ENCODE results near the gene YAE1. TPM values are rescaled to one million over a fixed set of nuclear protein-coding genes. Genes with fewer than 3 reads are reported as not detected.

YAE1 gene
- total RNA-seq, 4 donors from 2014 or later: 14.9 to 49.6 (median 31.8) TPM

GRCh38 chr7:39594988-39595620, 28.9 kb downstream of the YAE1 start:
- Histone ChIP-seq H3K27me3 (no peaks in the 10 kb centered on the region), H3K4me1 (no peaks in the 10 kb centered on the region)
- TF ChIP-seq POLR2A (IDR thresholded peaks at IDR 0.05): no peak
- TF ChIP-seq, protein P1, sequence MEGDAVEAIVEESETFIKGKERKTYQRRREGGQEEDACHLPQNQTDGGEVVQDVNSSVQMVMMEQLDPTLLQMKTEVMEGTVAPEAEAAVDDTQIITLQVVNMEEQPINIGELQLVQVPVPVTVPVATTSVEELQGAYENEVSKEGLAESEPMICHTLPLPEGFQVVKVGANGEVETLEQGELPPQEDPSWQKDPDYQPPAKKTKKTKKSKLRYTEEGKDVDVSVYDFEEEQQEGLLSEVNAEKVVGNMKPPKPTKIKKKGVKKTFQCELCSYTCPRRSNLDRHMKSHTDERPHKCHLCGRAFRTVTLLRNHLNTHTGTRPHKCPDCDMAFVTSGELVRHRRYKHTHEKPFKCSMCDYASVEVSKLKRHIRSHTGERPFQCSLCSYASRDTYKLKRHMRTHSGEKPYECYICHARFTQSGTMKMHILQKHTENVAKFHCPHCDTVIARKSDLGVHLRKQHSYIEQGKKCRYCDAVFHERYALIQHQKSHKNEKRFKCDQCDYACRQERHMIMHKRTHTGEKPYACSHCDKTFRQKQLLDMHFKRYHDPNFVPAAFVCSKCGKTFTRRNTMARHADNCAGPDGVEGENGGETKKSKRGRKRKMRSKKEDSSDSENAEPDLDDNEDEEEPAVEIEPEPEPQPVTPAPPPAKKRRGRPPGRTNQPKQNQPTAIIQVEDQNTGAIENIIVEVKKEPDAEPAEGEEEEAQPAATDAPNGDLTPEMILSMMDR (IDR thresholded peaks at IDR 0.05): no peak

DNA sequence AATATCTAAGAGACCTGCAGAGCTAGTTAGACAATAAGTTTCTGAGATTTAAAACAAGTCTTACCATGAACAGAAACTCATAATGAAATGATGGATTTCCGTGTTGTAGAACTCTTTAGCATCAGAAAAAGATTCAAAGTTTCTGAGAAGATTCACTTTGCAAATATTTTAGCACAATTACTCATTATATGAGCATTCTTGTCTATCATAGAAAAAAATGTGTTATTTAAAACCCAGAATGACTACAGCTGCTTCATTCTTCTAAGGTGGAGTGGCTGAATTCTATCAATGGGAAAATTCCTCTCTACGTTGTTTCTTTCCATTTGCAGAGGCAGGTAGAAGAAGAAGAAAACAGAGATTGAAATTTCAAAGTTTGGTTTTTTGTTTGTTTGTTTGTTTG, 36.1 kb downstream of the YAE1 start:
- Histone ChIP-seq H3K4me1 (no peaks in the 10 kb centered on the region), H3K4me3 (no peak overlapping the region), H3K36me3 (no peaks in the 10 kb centered on the region), H3K9me3 (no peaks in the 10 kb centered on the region), H3K27me3 (no peaks in the 10 kb centered on the region), H3K27ac (no peak overlapping the region)
- DNase-seq: no peak
- TF ChIP-seq POLR2A (IDR thresholded peaks at IDR 0.05): no peak
- TF ChIP-seq, protein P1 (IDR thresholded peaks at IDR 0.05): no peak

More at GRCh38 chr7:39594988-39595620, 28.9 kb downstream of the YAE1 start:
- Histone ChIP-seq H3K9me3 (no peaks in the 10 kb centered on the region), H3K36me3 (no peaks in the 10 kb centered on the region), H3K4me3 (no peak overlapping the region), H3K27ac (no peak overlapping the region)
- no peak for DNase-seq

DNA sequence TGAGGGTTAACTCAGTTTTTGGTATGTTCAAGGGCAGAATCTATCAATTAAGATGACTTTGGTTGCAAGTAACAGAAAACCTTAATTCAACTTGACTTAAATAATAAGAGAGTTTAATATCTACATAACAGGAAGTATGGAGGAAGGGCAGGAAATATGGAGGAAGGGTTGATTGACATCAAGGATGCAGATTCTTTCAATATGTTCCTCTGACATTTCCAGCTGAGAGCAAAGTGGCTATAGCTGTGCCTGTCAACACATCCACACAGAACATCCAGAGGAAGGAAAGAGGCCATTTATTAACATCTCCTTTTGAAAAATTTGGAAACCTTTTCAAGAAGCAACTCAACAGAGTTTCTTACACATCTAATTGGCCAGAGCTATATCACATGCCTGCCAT, 37.7 kb downstream of the YAE1 start:
- Histone ChIP-seq H3K4me3 (no peak overlapping the region), H3K4me1 (peaks cover 0 to under 1% (median 0%) of the 10 kb centered on the region in 4 donors), H3K27ac (no peak overlapping the region), H3K36me3 (no peaks in the 10 kb centered on the region), H3K27me3 (no peaks in the 10 kb centered on the region), H3K9me3 (no peaks in the 10 kb centered on the region)
- DNase-seq: no peak
- TF ChIP-seq, protein P1 (IDR thresholded peaks at IDR 0.05): no peak
- no peak for TF ChIP-seq POLR2A (IDR thresholded peaks at IDR 0.05)

- no peak for TF ChIP-seq POLR2A (IDR thresholded peaks at IDR 0.05)
- TF ChIP-seq, protein P1 (IDR thresholded peaks at IDR 0.05): no peak
- Histone ChIP-seq H3K9me3 (no peaks in the 10 kb centered on the region), H3K27me3 (no peaks in the 10 kb centered on the region), H3K4me1 (peaks cover 0 to 12% (median 0%) of the 10 kb centered on the region in 4 donors), H3K27ac (peak overlapping the region in 2 of 4 donors; percentile 19 to 69), H3K36me3 (no peaks in the 10 kb centered on the region), H3K4me3 (no peak overlapping the region)
- no peak for DNase-seq
Measured at GRCh38 chr7:39605087-39605486, 38.9 kb downstream of the YAE1 start.

- no peaks in the 10 kb centered on the region for H3K9me3 ChIP-seq
- no peaks in the 10 kb centered on the region for H3K36me3 ChIP-seq
- H3K4me1 ChIP-seq: peaks cover 0 to 12% (median 0%) of the 10 kb centered on the region in 4 donors
- no peak overlapping the region for H3K27ac ChIP-seq
- no peak overlapping the region for H3K4me3 ChIP-seq
- H3K27me3 ChIP-seq: no peaks in the 10 kb centered on the region
- DNase-seq: no peak
- TF ChIP-seq POLR2A (IDR thresholded peaks at IDR 0.05): no peak
- TF ChIP-seq, protein P1 (IDR thresholded peaks at IDR 0.05): no peak
Measured at GRCh38 chr7:39606352-39606751, 40.1 kb downstream of the YAE1 start.

Measured in Peyer's patch (tissue), 4 donors.